ENCODE measurements around the gene MATK. TPM values are rescaled to one million over a fixed set of nuclear protein-coding genes. Genes with fewer than 3 reads are reported as not detected.

MATK gene
- total RNA-seq, 1 donor, result not detected

- no peak for TF ChIP-seq CTCF (IDR thresholded peaks at IDR 0.05; ENCODE audit: insufficient read depth, low read depth, low read length)
- DNase-seq (ENCODE audit: low read depth), result no peak
- H3K4me3 ChIP-seq (ENCODE audit: low read depth, low read length), result no peak overlapping the region
These were observed 3.3 kb downstream of the MATK start for GRCh38 chr19:3782903-3783302.

DNA sequence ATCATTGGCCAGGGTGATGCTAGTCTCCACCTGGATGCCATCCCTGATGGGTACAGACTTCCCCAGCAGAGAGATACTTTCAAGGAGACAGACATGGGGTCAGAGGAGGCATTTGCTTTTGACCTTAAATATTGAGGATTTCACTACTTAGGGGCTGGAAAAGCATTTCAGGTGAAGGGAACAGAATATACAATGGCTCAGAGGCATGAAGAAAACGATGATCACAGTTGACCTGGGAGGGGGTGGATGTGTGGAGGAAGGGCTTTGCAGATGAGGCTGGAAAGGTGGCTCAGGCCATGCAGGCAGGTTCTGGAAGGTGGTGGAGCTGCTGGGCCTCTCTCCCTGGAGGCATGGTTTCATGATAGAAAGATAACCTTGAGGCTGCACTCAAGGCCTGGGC is 3.9 kb downstream of the MATK start:
- no peak overlapping the region for H3K4me3 ChIP-seq (ENCODE audit: low read depth, low read length)
- DNase-seq (ENCODE audit: low read depth), result no peak
- TF ChIP-seq CTCF (IDR thresholded peaks at IDR 0.05; ENCODE audit: insufficient read depth, low read depth, low read length), result no peak

DNA sequence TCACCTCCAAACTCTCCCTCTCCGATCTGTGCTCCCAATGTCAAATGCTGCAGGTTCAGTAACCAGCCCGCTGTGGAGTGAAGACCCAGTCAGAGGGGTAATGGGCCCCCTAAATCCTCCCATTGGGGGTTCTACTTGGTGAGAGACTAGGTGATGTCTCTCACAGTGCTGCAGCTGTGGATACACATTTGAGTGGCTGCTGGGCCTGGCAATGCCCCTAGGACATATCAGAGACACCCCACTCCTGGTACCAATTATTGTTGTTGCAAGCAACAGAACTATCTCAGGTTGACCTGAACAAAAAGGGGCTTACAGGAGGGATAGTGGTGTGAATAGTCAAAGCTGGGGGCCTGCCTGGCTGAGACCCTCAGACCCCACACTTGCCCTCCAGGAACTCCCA is 4.6 kb downstream of the MATK start:
- H3K4me3 ChIP-seq (ENCODE audit: low read depth, low read length), result no peak overlapping the region
- no peak for TF ChIP-seq CTCF (IDR thresholded peaks at IDR 0.05; ENCODE audit: insufficient read depth, low read depth, low read length)
- no peak for DNase-seq (ENCODE audit: low read depth)

DNA sequence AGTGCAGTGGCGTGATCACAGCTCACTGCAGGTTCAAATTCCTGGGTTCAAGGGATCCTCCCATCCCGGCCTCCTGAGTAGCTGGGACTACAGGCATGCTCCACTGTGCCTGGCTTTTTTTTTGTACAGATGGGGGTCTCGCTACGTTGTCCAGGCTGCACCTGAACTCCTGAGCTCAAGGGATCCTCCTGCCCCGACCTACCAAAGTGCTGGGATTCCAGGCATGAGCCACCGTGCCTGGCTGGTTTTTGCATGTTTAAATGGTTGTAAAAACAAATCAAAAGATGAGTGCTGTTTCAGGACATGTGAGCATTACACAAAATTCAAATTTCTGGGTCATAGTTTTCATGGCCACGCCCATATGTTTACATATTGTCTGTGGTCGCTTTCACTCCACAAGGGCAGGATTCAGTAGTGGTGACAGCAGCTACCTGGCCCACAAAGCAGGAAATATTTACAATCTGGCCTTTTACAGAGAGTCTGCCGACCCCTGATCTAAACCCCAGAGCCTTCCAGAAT is 5.3 kb downstream of the MATK start:
- no peak overlapping the region for H3K4me3 ChIP-seq (ENCODE audit: low read depth, low read length)
- DNase-seq (ENCODE audit: low read depth), result no peak
- no peak for TF ChIP-seq CTCF (IDR thresholded peaks at IDR 0.05; ENCODE audit: insufficient read depth, low read depth, low read length)

DNA sequence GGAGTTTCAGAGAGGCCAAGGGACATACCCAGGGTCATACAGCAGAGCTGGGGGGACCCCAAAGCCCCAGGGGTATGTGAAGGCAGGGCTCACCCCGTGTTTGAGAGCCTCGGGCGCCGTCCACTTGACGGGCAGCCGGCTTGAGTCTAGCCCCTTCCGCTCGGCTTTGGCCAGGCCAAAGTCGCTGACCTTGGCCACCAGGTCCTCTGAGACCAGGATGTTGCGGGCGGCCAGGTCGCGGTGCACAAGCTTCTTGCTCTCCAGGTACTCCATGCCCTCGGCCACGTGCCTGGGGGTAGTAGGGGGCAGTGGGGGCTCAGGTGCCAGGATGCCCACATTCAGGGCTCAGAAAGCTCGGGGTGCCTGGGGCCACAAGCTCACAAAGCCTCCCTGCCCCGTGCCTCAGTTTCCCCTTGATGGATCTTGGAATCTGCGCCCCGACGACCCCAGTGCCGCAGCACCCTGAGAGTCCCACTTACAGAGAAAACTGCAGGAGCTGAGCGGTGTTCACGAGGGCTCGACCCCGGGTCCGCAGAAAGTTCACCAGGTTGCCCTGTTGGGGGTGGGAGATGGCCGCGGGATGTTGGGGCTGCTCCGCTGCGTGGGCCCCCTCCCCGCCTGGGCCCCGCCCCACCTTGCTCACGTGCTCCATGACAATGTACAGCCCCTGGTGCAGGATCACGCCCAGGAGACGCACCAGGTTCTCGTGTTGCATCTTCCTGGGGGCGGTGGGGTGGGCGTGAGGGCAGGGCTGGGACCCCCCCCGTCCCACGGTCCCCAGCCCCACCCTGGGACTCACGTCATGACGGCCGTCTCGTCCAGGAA is 7.1 kb downstream of the MATK start:
- no peak for TF ChIP-seq CTCF (IDR thresholded peaks at IDR 0.05; ENCODE audit: insufficient read depth, low read depth, low read length)
- no peak overlapping the region for H3K4me3 ChIP-seq (ENCODE audit: low read depth, low read length)
- no peak for DNase-seq (ENCODE audit: low read depth)

DNA sequence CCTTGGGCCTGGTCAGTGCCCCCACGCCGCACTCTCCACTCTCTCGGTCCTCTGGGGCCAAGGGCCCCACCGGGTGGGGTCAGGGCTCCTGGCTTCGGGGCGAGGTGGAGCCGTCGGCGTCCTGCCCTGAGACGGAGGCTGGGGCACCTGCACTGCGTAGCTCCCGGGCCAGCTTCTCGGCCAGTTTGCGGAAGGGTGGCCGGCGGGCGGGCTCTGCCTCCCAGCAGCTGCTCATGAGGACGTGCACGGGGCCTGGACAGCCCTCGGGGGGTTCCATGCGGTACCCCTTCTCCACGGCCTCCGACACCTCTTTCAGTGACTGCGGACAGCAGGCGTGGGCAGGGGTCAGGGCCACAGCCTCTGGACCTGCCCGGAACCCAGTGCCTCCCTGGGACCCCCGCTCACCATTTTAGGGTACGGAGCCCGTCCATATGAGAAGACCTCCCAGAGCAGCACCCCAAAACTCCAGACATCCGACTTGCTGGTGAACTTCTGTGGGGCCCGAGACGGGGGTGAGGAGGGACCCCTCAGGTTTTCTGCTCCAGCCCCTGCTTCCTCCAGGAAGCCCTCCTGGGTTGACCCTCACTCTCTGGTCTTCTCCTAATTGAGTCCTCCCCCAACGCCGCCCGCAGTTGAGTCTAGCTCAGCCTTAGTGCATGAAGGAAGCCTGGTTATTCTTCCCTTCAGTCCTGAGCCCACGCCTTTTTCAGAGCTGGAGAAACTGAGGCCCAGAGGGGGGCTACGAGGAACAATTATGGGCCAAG is 7.9 kb downstream of the MATK start:
- no peak overlapping the region for H3K4me3 ChIP-seq (ENCODE audit: low read depth, low read length)
- DNase-seq (ENCODE audit: low read depth), result no peak
- no peak for TF ChIP-seq CTCF (IDR thresholded peaks at IDR 0.05; ENCODE audit: insufficient read depth, low read depth, low read length)

All from fibroblast of villous mesenchyme (primary cell).